ENCODE measurements around the gene DAG1. TPM values are rescaled to one million over a fixed set of nuclear protein-coding genes. Genes with fewer than 3 reads are reported as not detected.

DAG1 gene
- total and polyA plus RNA-seq, 7 donors: 35.1 to 159 (median 73.2) TPM

- 51 to 68% (median 56%) methylated on average over 4 of the region's 4 CpGs for WGBS, 3 donors
- Histone ChIP-seq H3K4me3 (no peak overlapping the region), H3K27me3 (ENCODE audit: insufficient read depth in 3 of 3, low read length in 2 of 3) (no peaks in the 10 kb centered on the region), H3K36me3 (ENCODE audit: insufficient read depth in 1 of 2, low read depth in 1 of 2) (peaks cover 3 to 65% of the 10 kb centered on the region in 2 donors), H3K4me1 (peaks cover 36% of the 10 kb centered on the region), H3K27ac (peak overlapping the region; percentile 26), H3K9me3 (no peaks in the 10 kb centered on the region)
- DNase-seq: no peak
- intact Hi-C loops (cut with DNase I): no loop called here
- TF ChIP-seq, protein P1, sequence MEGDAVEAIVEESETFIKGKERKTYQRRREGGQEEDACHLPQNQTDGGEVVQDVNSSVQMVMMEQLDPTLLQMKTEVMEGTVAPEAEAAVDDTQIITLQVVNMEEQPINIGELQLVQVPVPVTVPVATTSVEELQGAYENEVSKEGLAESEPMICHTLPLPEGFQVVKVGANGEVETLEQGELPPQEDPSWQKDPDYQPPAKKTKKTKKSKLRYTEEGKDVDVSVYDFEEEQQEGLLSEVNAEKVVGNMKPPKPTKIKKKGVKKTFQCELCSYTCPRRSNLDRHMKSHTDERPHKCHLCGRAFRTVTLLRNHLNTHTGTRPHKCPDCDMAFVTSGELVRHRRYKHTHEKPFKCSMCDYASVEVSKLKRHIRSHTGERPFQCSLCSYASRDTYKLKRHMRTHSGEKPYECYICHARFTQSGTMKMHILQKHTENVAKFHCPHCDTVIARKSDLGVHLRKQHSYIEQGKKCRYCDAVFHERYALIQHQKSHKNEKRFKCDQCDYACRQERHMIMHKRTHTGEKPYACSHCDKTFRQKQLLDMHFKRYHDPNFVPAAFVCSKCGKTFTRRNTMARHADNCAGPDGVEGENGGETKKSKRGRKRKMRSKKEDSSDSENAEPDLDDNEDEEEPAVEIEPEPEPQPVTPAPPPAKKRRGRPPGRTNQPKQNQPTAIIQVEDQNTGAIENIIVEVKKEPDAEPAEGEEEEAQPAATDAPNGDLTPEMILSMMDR (IDR thresholded peaks at IDR 0.05): no peak
- no peak for ATAC-seq
Measured at GRCh38 chr3:49513494-49514124, 43.5 kb downstream of the DAG1 start.

DNA sequence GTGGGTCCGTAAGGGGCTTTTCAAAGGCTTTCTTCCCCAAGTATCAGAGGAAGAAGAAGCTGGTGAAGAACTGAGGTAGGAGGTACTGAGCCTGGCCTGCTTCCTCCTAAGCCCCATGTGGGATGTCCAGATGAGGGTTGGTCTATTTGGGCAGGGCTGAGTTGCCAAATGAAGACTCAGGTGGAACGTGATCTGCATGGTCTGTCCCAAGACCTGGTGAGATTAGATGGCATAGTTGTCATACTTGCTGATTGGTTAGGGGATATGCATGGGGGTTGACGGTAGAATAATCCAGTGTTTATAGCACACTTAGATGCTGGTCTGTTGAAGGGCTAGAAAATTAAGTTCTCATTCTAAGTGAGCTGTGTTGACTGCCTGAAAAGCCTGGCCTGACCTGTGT is 47.9 kb downstream of the DAG1 start:
- H3K4me1 ChIP-seq: peaks cover 37% of the 10 kb centered on the region
- H3K9me3 ChIP-seq: no peaks in the 10 kb centered on the region
- H3K27ac ChIP-seq: peak overlapping the region; percentile 71

GRCh38 chr3:49518441-49518840 is 48.4 kb downstream of the DAG1 start:
- intact Hi-C loops (cut with DNase I): loop anchor here in 1 of 2 donors (5.0 kb wide), 1 partner anchor 46 kb away; the partner anchor contains the start of gene DAG1

More for the DNA sequence above, 47.9 kb downstream of the DAG1 start:
- peak; percentile 43 to 58 (median 50) for ATAC-seq
- 41 to 46% (median 44%) methylated on average over 3 of the region's 3 CpGs for WGBS, 3 donors
- no peak overlapping the region for H3K4me3 ChIP-seq
- H3K27me3 ChIP-seq (ENCODE audit: insufficient read depth in 3 of 3, low read length in 2 of 3): no peaks in the 10 kb centered on the region
- H3K36me3 ChIP-seq (ENCODE audit: insufficient read depth in 1 of 2, low read depth in 1 of 2): peaks cover 3 to 48% of the 10 kb centered on the region in 2 donors
- TF ChIP-seq, protein P1 (IDR thresholded peaks at IDR 0.05): no peak
- intact Hi-C loops (cut with DNase I): loop anchor here in 1 of 2 donors (5.0 kb wide), 1 partner anchor 46 kb away; the partner anchor contains the start of gene DAG1
- no peak for DNase-seq

DNA sequence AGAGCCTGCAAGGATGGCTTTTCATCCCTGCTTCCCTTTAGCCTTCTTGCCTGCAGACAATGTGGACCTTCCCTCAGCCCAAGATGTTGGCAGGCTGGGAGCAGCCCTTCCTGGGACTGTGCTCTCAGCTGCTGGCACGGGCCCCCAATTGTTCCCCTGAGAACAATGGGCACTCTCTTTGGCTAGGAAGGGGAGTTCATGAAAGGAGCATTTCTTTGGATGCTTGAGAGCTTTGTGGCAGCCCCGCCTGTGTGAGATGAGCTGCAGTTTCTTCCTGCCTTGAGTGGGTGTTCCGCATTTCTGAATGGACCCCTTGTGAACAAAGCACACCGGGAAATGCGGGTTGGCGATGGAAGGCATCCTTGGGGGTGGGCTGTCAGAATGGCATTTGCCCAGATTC is 49.2 kb downstream of the DAG1 start:
- TF ChIP-seq, protein P1 (IDR thresholded peaks at IDR 0.05): no peak
- Histone ChIP-seq H3K27ac (peak overlapping the region; percentile 71), H3K36me3 (ENCODE audit: insufficient read depth in 1 of 2, low read depth in 1 of 2) (peaks cover 3 to 46% of the 10 kb centered on the region in 2 donors), H3K4me3 (no peak overlapping the region), H3K27me3 (ENCODE audit: insufficient read depth in 3 of 3, low read length in 2 of 3) (no peaks in the 10 kb centered on the region), H3K4me1 (peaks cover 47% of the 10 kb centered on the region), H3K9me3 (no peaks in the 10 kb centered on the region)
- no peak for ATAC-seq
- intact Hi-C loops (cut with DNase I): loop anchor here in 1 of 2 donors (5.0 kb wide), 1 partner anchor 47 kb away; the partner anchor contains the start of gene DAG1
- 39 to 55% (median 42%) methylated on average over 6 of the region's 6 CpGs for WGBS, 3 donors
- DNase-seq: no peak

More at GRCh38 chr3:49518441-49518840, 48.4 kb downstream of the DAG1 start:
- TF ChIP-seq, protein P1 (IDR thresholded peaks at IDR 0.05): no peak
- 59 to 80% (median 60%) methylated on average over 5 of the region's 5 CpGs for WGBS, 3 donors
- H3K4me1 ChIP-seq: peaks cover 38% of the 10 kb centered on the region
- peaks cover 3 to 45% of the 10 kb centered on the region in 2 donors for H3K36me3 ChIP-seq (ENCODE audit: insufficient read depth in 1 of 2, low read depth in 1 of 2)
- H3K9me3 ChIP-seq: no peaks in the 10 kb centered on the region
- H3K4me3 ChIP-seq: no peak overlapping the region
- H3K27ac ChIP-seq: peak overlapping the region; percentile 71
- DNase-seq (no peak), ATAC-seq (peak; percentile 48 to 61 (median 58))
- H3K27me3 ChIP-seq (ENCODE audit: insufficient read depth in 3 of 3, low read length in 2 of 3): no peaks in the 10 kb centered on the region

Data from psoas muscle (tissue), 8 donors.